ENCODE results near the gene EIF3K. TPM values are rescaled to one million over a fixed set of nuclear protein-coding genes. Genes with fewer than 3 reads are reported as not detected.
A peak's percentile ranks its signal among the peaks of the same experiment; 100 is the strongest.

EIF3K gene
- total RNA-seq, 1 experiment from 2014 or later: 408 TPM

- H3K36me3 ChIP-seq (replicated peaks; ENCODE audit: control insufficient read depth, insufficient read depth, low read length): peaks cover 27% of the 10 kb centered on the region
- no peak overlapping the region for H3K4me3 ChIP-seq (ENCODE audit: insufficient read depth, low read depth, low read length)
- DNase-seq: no peak
- no peaks in the 10 kb centered on the region for H3K27me3 ChIP-seq (ENCODE audit: control insufficient read depth, insufficient read depth, low read length)
Measured at GRCh38 chr19:38632476-38633213, 13.7 kb downstream of the EIF3K start.

GRCh38 chr19:38634757-38635482, 15.9 kb downstream of the EIF3K start:
- Histone ChIP-seq H3K4me3 (ENCODE audit: insufficient read depth, low read depth, low read length) (no peak overlapping the region), H3K36me3 (replicated peaks; ENCODE audit: control insufficient read depth, insufficient read depth, low read length) (peaks cover 21% of the 10 kb centered on the region), H3K27me3 (ENCODE audit: control insufficient read depth, insufficient read depth, low read length) (no peaks in the 10 kb centered on the region)
- DNase-seq: peak; percentile 91

DNA sequence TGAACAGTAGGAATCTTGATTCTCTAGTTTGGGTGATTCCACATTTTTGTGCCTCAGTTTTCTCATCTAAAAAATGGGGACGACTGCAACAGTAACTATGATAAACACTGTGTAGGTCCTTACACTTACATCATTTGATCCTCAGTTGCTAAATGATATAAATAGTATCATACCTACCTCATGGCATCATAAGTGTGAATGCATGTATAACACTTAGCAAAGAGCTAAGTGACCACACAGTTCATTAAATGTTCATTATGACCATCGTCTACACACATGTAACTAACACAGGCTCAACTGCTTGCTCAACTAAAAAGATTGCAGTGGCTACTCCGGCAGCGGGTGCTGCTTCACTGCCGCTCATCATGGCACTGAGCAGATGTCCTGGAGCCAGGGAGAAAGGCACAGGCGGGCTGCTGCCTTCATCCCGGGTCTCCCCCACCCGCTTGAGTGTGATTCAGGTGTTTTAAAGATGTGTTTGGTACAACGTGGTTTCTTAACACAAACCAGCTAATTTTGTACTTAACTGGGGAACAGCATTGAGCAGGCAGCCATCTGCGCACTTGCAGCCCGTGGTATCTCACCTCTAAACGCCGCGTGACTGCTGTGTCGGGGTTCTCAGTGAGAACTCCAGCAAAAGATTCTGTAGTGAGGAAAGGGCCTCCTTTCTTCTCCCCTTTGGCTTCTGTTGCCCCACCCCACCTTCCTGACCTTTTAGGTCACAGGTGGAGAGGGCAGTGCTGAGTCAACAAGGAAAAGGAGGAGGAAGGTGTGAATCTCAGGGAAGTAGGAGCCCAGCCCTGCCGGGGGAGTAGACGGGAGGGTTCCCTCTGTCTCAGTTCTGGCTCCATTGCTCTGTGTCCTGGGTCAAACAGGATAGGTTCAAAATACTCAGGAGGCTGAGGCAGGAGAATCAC, 16.8 kb downstream of the EIF3K start:
- H3K4me3 ChIP-seq (ENCODE audit: insufficient read depth, low read depth, low read length): no peak overlapping the region
- H3K27me3 ChIP-seq (ENCODE audit: control insufficient read depth, insufficient read depth, low read length): no peaks in the 10 kb centered on the region
- H3K36me3 ChIP-seq (replicated peaks; ENCODE audit: control insufficient read depth, insufficient read depth, low read length): peaks cover 21% of the 10 kb centered on the region
- DNase-seq: no peak

DNA sequence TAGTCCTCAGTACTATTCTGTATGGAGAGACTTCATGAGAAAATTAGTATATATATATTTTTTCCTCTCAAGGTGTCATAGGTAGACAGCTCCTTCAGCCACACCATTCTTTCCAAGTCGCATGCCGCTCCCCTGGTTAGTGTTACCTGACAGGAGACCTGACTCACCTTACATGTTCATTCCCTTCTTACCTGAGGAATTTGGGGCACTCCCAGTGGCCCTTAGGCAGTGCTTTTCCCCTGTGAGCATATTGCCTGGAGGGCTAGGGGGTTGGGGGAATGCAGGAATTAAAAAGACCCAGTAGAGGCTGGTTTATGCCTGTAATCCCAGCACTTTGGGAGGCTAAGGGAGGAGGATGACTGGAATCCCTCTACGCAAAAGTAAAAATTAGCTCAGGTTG, 19.5 kb downstream of the EIF3K start:
- Histone ChIP-seq H3K4me3 (ENCODE audit: insufficient read depth, low read depth, low read length) (no peak overlapping the region), H3K27me3 (ENCODE audit: control insufficient read depth, insufficient read depth, low read length) (no peaks in the 10 kb centered on the region), H3K36me3 (replicated peaks; ENCODE audit: control insufficient read depth, insufficient read depth, low read length) (peaks cover 14% of the 10 kb centered on the region)
- no peak for DNase-seq

DNA sequence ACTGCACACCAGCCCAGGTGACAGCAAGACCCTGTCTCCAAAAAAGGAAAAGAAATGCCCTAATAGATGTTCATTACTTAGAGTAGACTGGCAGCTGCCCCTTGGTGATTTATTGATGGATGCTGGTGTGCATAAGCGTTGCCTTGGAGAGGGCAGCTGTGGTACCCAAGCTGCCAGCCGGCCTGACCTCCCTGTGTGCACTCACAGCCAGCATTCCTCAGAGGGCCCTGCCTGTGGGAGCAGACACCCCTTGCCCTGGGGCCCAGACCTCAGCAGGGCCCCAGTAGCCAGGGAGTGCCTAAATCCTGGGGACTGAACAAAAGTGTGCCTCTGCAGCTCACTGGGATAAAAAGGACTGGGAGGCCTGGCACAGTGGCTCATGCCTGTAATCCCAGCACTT, 20.7 kb downstream of the EIF3K start:
- H3K36me3 ChIP-seq (replicated peaks; ENCODE audit: control insufficient read depth, insufficient read depth, low read length): peaks cover 14% of the 10 kb centered on the region
- no peaks in the 10 kb centered on the region for H3K27me3 ChIP-seq (ENCODE audit: control insufficient read depth, insufficient read depth, low read length)
- DNase-seq: no peak
- no peak overlapping the region for H3K4me3 ChIP-seq (ENCODE audit: insufficient read depth, low read depth, low read length)

DNA sequence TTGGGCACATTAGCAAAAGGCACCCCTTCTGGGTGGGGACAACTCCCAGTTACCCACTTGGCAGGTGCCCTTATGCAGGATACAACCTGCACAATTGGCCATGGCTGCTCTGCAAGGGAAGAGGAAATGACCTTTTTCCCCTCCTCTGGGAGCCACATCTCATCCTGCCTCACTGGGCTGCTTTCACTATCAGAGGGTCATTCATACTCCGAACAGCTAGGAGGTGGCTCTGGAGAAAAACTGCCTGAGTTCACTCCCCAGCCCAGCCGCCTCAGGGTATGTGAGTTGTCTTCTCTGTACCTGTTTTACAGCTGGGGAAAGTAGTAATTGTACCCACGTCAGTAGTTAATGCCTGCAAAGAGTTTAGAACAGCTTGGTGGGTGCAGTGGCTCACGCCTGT, 21.4 kb downstream of the EIF3K start:
- no peaks in the 10 kb centered on the region for H3K27me3 ChIP-seq (ENCODE audit: control insufficient read depth, insufficient read depth, low read length)
- peaks cover 7% of the 10 kb centered on the region for H3K36me3 ChIP-seq (replicated peaks; ENCODE audit: control insufficient read depth, insufficient read depth, low read length)
- H3K4me3 ChIP-seq (ENCODE audit: insufficient read depth, low read depth, low read length): no peak overlapping the region
- no peak for DNase-seq

DNA sequence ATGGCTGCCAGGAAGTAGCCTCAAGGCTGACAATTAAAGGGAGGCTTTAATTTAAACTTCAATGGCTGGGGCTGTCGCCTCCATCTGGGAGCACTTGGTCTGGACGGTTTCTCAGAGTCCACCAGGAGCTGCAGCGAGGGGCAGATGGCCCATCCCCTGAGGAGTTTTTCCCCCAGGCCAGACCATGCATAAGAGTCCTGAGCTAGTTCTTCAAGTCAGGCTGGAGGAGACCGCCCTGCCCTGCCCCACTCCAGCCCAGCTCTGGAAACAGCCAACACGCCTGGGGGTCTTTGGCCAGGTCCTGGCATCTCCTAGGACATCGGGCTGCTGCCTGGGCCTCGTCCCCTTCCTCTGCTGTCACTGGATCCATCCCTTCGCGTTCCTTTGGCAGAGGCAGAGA, 23.2 kb downstream of the EIF3K start:
- H3K27me3 ChIP-seq (ENCODE audit: control insufficient read depth, insufficient read depth, low read length): no peaks in the 10 kb centered on the region
- H3K4me3 ChIP-seq (ENCODE audit: insufficient read depth, low read depth, low read length): no peak overlapping the region
- no peaks in the 10 kb centered on the region for H3K36me3 ChIP-seq (replicated peaks; ENCODE audit: control insufficient read depth, insufficient read depth, low read length)
- DNase-seq: peak; percentile 32

- DNase-seq: peak; percentile 50
- no peaks in the 10 kb centered on the region for H3K36me3 ChIP-seq (replicated peaks; ENCODE audit: control insufficient read depth, insufficient read depth, low read length)
- no peaks in the 10 kb centered on the region for H3K27me3 ChIP-seq (ENCODE audit: control insufficient read depth, insufficient read depth, low read length)
- H3K4me3 ChIP-seq (ENCODE audit: insufficient read depth, low read depth, low read length): no peak overlapping the region
Measured at GRCh38 chr19:38644719-38645118, 25.7 kb downstream of the EIF3K start.

DNA sequence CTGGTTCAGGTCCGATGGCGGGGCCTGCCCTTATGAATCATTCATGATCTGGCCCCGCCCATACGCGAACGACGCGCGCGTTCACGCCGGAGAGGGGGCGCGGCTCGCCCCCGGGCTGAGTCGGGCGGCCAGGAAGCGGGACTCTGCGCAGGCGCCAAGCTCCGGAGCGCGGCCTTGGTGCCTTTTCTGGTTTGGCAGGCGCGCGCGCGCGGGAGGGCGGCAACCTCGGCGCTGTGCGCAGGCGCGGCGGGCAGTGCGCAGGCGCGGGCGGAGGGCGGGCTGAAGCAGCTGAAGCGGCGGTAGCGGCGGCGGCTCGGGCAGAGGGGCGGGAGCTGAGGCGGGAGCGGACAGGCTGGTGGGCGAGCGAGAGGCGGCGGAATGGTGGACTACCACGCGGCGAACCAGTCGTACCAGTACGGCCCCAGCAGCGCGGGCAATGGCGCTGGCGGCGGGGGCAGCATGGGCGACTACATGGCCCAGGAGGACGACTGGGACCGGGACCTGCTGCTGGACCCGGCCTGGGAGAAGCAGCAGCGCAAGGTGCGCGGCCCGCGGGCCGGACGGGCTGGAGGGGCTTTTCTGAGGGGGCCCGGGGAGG, 28.5 kb downstream of the EIF3K start, which contains the start of gene ACTN4:
ACTN4 (plus strand) TSS at position 282 of the 598 bp plus-strand sequence; CDS start at position 379, 97 bp downstream.
- peak; percentile 100 for DNase-seq
- H3K27me3 ChIP-seq (ENCODE audit: control insufficient read depth, insufficient read depth, low read length): no peaks in the 10 kb centered on the region
- H3K36me3 ChIP-seq (replicated peaks; ENCODE audit: control insufficient read depth, insufficient read depth, low read length): no peaks in the 10 kb centered on the region
- H3K4me3 ChIP-seq (ENCODE audit: insufficient read depth, low read depth, low read length): peak within 1 kb of the TSS; percentile 96

DNA sequence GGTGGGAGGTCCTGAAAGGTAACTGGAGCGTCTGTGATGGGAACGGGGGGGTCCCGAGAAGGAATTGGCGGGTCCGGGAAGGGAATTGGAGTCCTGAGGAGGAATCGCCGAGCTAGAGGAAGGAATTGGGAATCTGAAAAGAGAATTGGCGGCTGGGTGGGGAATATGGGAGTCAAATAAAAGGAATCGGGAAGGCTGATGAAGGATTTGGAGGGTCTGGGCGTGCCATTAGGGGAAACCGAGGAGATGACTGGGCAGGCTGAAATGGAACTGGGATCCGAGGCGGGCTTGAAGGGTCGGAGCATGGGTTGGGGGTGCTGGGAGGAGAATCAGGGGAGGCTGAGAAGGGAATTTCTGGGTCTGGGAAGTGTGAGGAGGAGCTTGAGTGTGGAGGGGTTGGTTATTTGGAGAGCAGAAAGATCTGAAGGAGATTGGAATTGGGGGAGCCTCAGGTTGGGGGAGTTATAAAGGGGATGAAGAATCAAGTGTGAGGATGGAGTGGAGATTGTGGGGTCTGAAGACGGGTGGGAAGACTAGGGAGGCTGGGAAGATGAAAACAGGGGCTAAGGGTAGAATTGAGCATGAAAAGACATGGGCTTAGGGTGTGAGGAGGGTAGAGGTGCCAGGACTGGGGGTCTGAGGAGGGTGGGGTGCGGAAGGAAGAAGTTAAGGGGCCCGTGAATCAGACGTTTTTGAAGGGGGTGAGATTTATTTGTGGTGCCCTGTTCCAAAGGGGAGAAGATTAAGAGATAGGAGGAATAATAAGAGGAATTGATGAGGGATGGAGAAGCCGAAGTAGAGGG, 29.2 kb downstream of the EIF3K start:
- DNase-seq: peak; percentile 46
- no peaks in the 10 kb centered on the region for H3K27me3 ChIP-seq (ENCODE audit: control insufficient read depth, insufficient read depth, low read length)

GRCh38 chr19:38648769-38649304, 29.8 kb downstream of the EIF3K start:
- no peaks in the 10 kb centered on the region for H3K27me3 ChIP-seq (ENCODE audit: control insufficient read depth, insufficient read depth, low read length)
- peak; percentile 46 for DNase-seq
- H3K36me3 ChIP-seq (replicated peaks; ENCODE audit: control insufficient read depth, insufficient read depth, low read length): no peaks in the 10 kb centered on the region
- peak overlapping the region; percentile 96 for H3K4me3 ChIP-seq (ENCODE audit: insufficient read depth, low read depth, low read length)

More for the DNA sequence above, 29.2 kb downstream of the EIF3K start:
- Histone ChIP-seq H3K4me3 (ENCODE audit: insufficient read depth, low read depth, low read length) (peak overlapping the region; percentile 96), H3K36me3 (replicated peaks; ENCODE audit: control insufficient read depth, insufficient read depth, low read length) (no peaks in the 10 kb centered on the region)

- H3K27me3 ChIP-seq (ENCODE audit: control insufficient read depth, insufficient read depth, low read length): no peaks in the 10 kb centered on the region
- H3K36me3 ChIP-seq (replicated peaks; ENCODE audit: control insufficient read depth, insufficient read depth, low read length): no peaks in the 10 kb centered on the region
- H3K4me3 ChIP-seq (ENCODE audit: insufficient read depth, low read depth, low read length): peak overlapping the region; percentile 96
- DNase-seq: peak; percentile 55
Measured at GRCh38 chr19:38649305-38650171, 30.6 kb downstream of the EIF3K start.
